RWPE2 (cell line): Measurements from ENCODE around the gene APP.
"Not testable (repeated sequence)": the region's sequence is repeated elsewhere in the genome, so short reads cannot be mapped to it uniquely, and the experiment has no call there.

Experiments
- ATAC-seq: fragments of 200-7000 bp; cut with Tn5 transposase; 3 replicates; pipeline ENCODE4 v1.9.1; 2021; ENCODE audit warnings: low read depth
- DNase-seq: peaks from one replicate; pipeline ENCODE4 v3.0.0-alpha.2; 2020; ENCODE audit warnings: low spot score
- H3K27ac ChIP-seq: fragments of 450-650 bp; 2 replicates; pipeline ENCODE4 v1.5.1; 2017; ENCODE audit warnings: mild to moderate bottlenecking; ENCODE audit not compliant: poor library complexity, severe bottlenecking
- H3K27me3 ChIP-seq: fragments of 250-450 bp; sonication (Bioruptor Pico); 2 replicates; pipeline ENCODE4 v1.5.1; 2021; ENCODE audit warnings: mild to moderate bottlenecking, moderate library complexity; ENCODE audit not compliant: insufficient read depth, poor library complexity, severe bottlenecking
- H3K36me3 ChIP-seq: fragments of 250-450 bp; sonication (Bioruptor Pico); 2 replicates; pipeline ENCODE4 v1.5.1; 2020; ENCODE audit warnings: low read depth, mild to moderate bottlenecking, moderate library complexity
- H3K4me1 ChIP-seq: fragments of 250-450 bp; sonication (Bioruptor Pico); 2 replicates; pipeline ENCODE4 v1.5.1; 2021; ENCODE audit warnings: mild to moderate bottlenecking, moderate library complexity; ENCODE audit not compliant: insufficient read depth, poor library complexity, severe bottlenecking
- H3K4me3 ChIP-seq: fragments of 250-450 bp; sonication (Bioruptor Pico); 2 replicates; pipeline ENCODE4 v1.5.1; 2021; ENCODE audit warnings: mild to moderate bottlenecking, moderate library complexity; ENCODE audit not compliant: severe bottlenecking
- H3K9me3 ChIP-seq: fragments of 250-450 bp; sonication (Bioruptor Pico); 2 replicates; pipeline ENCODE4 v1.5.1; 2021; ENCODE audit warnings: mild to moderate bottlenecking, moderate library complexity; ENCODE audit not compliant: severe bottlenecking
- TF ChIP-seq, protein P1 (sequence below): fragments of 450-650 bp; IDR thresholded peaks from one replicate; pipeline ENCODE4 v1.5.1; 2017; ENCODE audit warnings: mild to moderate bottlenecking, moderate library complexity; ENCODE audit not compliant: poor library complexity, severe bottlenecking

APP gene

DNA sequence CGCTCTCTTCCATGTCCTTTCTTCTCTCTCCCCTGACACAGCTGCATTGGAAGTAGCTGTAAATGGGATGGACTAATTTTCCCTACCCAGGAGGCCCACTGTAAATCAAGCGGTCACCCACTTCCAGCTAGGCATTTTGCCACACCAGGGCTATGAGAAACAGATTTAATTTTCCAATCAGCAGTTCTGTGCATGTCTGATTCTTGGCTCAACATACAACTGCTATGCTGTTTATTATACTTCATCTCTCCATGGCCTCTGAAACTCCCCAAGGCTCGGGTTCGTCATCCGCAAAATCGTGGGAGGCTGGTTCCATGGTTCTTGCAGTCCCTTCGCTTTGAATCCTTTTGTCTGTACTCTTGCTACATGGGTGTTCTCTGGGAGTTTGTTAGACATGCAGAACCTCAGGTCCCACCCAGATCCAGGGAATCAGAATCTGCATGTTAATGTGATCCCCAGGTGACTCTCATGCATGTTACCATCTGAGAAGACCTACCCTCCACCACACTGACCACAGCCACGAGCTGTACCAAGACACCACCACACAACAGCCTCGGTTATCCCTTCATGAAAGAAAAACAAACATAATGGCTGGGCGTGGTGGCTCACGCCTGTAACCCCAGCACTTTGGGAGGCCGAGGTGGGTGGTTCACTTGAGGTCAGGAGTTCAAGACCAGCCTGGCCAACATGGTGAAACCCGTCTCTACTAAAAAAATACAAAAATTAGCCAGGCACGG is 245.3 kb downstream of the APP start:
- DNase-seq (no peak), ATAC-seq (no peak)
- H3K27me3 ChIP-seq = no peaks in the 10 kb centered on the region
- no peaks in the 10 kb centered on the region for H3K9me3 ChIP-seq
- H3K4me1 ChIP-seq = peaks cover 4% of the 10 kb centered on the region
- no peak overlapping the region for H3K4me3 ChIP-seq
- H3K36me3 ChIP-seq = no peaks in the 10 kb centered on the region
- no peak overlapping the region for H3K27ac ChIP-seq
- TF ChIP-seq, protein P1, sequence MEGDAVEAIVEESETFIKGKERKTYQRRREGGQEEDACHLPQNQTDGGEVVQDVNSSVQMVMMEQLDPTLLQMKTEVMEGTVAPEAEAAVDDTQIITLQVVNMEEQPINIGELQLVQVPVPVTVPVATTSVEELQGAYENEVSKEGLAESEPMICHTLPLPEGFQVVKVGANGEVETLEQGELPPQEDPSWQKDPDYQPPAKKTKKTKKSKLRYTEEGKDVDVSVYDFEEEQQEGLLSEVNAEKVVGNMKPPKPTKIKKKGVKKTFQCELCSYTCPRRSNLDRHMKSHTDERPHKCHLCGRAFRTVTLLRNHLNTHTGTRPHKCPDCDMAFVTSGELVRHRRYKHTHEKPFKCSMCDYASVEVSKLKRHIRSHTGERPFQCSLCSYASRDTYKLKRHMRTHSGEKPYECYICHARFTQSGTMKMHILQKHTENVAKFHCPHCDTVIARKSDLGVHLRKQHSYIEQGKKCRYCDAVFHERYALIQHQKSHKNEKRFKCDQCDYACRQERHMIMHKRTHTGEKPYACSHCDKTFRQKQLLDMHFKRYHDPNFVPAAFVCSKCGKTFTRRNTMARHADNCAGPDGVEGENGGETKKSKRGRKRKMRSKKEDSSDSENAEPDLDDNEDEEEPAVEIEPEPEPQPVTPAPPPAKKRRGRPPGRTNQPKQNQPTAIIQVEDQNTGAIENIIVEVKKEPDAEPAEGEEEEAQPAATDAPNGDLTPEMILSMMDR = no peak

DNA sequence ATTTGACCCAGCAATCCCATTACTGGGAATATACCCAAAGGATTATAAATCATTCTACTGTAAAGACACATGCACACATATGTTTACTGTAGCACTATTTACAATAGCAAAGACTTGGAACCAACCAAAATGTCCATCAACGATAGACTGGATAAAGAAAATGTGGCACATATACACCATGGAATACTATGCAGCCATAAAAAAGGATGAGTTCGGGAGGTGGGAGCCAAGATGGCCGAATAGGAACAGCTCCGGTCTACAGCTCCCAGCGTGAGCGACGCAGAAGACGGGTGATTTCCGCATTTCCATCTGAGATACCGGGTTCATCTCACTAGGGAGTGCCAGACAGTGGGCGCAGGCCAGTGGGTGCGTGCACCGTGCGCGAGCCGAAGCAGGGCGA is 252.4 kb downstream of the APP start:
- not testable (repeated sequence) for H3K36me3 ChIP-seq, ATAC-seq, H3K27ac ChIP-seq, H3K4me1 ChIP-seq, H3K9me3 ChIP-seq, H3K4me3 ChIP-seq, DNase-seq, H3K27me3 ChIP-seq

DNA sequence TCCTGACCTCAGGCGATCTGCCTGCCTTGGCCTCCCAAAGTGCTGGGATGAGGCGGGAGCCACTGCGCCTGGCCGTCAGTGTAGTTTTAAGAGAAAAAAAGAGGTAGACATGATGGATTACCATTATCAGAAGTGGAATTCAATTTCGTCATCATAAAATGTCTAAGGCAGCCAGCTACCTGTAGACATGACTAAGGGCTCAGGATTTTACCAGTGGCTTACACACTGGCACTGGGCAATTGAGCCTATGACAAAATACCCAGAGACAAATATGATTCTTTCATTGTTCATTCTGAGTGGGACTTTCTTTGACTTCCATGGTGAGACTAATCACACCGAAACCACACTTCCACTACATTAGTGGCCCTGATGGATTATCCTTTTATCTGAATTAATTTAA is 254.3 kb downstream of the APP start:
- Histone ChIP-seq H3K36me3 (peaks cover 9% of the 10 kb centered on the region; the same call in 1 of the 2 replicates), H3K27me3 (no peaks in the 10 kb centered on the region), H3K4me3 (no peak overlapping the region), H3K4me1 (peaks cover 8% of the 10 kb centered on the region), H3K9me3 (no peaks in the 10 kb centered on the region), H3K27ac (no peak overlapping the region)
- ATAC-seq (peak; percentile 71), DNase-seq (no peak)
- TF ChIP-seq, protein P1 = no peak

DNA sequence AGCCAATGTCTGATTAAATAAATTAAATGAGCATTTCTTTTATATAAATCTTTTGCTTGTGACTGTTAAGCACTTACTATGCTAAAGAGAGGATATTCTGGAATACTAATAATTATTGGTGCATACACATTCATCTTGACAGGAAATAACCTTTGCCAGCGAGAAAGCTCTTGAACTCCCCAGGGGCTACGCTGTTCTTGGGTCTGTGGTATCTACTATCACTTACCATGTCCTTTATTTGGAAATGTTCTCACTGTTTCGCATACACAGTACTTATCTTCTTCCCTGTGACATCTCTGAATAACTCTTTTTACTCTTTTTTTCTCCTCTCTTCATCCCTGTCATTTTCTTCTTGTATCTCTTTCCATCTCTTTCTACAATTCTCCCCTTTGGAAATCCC is 257.1 kb downstream of the APP start:
- DNase-seq (no peak), ATAC-seq (no peak)
- Histone ChIP-seq H3K27ac (no peak overlapping the region), H3K36me3 (peaks cover 26% of the 10 kb centered on the region), H3K4me1 (peaks cover 8% of the 10 kb centered on the region), H3K27me3 (no peaks in the 10 kb centered on the region), H3K9me3 (no peaks in the 10 kb centered on the region), H3K4me3 (no peak overlapping the region)
- TF ChIP-seq, protein P1 = no peak

DNA sequence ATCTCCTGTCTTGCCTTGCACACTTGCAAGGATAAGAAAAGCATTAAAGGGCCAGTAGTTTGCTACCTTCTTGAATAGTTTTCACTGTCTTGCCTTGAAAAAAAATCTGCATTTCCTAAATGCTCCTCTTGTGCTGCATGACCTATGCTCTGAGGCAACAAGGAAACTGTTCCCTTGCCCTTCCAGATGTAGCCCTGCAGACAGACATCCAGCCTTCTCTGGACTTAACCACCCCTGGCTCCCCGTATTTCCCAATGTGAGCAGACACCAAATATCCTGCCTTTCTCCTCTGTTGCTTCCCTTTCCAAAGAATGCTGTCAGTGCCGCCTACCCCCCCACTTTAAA is 258.2 kb downstream of the APP start:
- DNase-seq = no peak
- TF ChIP-seq, protein P1 = no peak
- peaks cover 8% of the 10 kb centered on the region for H3K4me1 ChIP-seq
- ATAC-seq = no peak
- peaks cover 31% of the 10 kb centered on the region for H3K36me3 ChIP-seq
- H3K27ac ChIP-seq = no peak overlapping the region
- no peaks in the 10 kb centered on the region for H3K9me3 ChIP-seq
- H3K27me3 ChIP-seq = no peaks in the 10 kb centered on the region
- no peak overlapping the region for H3K4me3 ChIP-seq
